HTR-8/SVneo (cell line): ENCODE results near the gene TPST1.

Source experiments
- DNase-seq: peaks from one replicate; pipeline ENCODE4 v3.0.0; 2011; ENCODE audit warnings: low spot score, mixed read lengths; ENCODE audit not compliant: insufficient read length
- FAIRE-seq: peaks from 2 replicates; lab custom pipeline; 2011; peaks lifted over from hg19 to GRCh38; lab: Jason Lieb, UNC

The TPST1 gene

GRCh38 chr7:66279912-66280311 lies 74.8 kb downstream of the TPST1 start:
- no peak for FAIRE-seq
- no peak for DNase-seq

- no peak for FAIRE-seq
- DNase-seq, result peak; percentile 46
Measured at GRCh38 chr7:66281678-66282590, 76.8 kb downstream of the TPST1 start.

GRCh38 chr7:66282591-66282935 lies 77.4 kb downstream of the TPST1 start:
- no peak for FAIRE-seq

GRCh38 chr7:66283003-66283920 lies 78.1 kb downstream of the TPST1 start:
- DNase-seq, result peak; percentile 23
- FAIRE-seq, result no peak

More at GRCh38 chr7:66282591-66282935, 77.4 kb downstream of the TPST1 start:
- no peak for DNase-seq

- FAIRE-seq, result no peak
Measured at GRCh38 chr7:66296001-66296521, 90.9 kb downstream of the TPST1 start.

GRCh38 chr7:66296557-66296956 lies 91.4 kb downstream of the TPST1 start:
- no peak for FAIRE-seq

More at GRCh38 chr7:66296001-66296521, 90.9 kb downstream of the TPST1 start:
- no peak for DNase-seq

GRCh38 chr7:66297579-66297978 lies 92.4 kb downstream of the TPST1 start:
- DNase-seq (no peak), FAIRE-seq (no peak)

More at GRCh38 chr7:66296557-66296956, 91.4 kb downstream of the TPST1 start:
- no peak for DNase-seq

- DNase-seq (no peak), FAIRE-seq (no peak)
Measured at GRCh38 chr7:66301249-66301648, 96.1 kb downstream of the TPST1 start.

GRCh38 chr7:66301737-66302136 lies 96.6 kb downstream of the TPST1 start:
- FAIRE-seq, result no peak
- DNase-seq, result no peak

GRCh38 chr7:66303454-66304155 lies 98.5 kb downstream of the TPST1 start:
- FAIRE-seq (no peak), DNase-seq (no peak)

GRCh38 chr7:66304536-66304935 lies 99.4 kb downstream of the TPST1 start:
- DNase-seq (no peak), FAIRE-seq (no peak)

GRCh38 chr7:66306243-66306642 lies 101.1 kb downstream of the TPST1 start:
- no peak for FAIRE-seq
- DNase-seq, result no peak

- FAIRE-seq (no peak), DNase-seq (no peak)
Measured at GRCh38 chr7:66307591-66308215, 102.6 kb downstream of the TPST1 start.

- no peak for FAIRE-seq
- no peak for DNase-seq
Measured at GRCh38 chr7:66308411-66308810, 103.3 kb downstream of the TPST1 start.

GRCh38 chr7:66310620-66311019 lies 105.5 kb downstream of the TPST1 start:
- FAIRE-seq, result no peak
- DNase-seq, result no peak

GRCh38 chr7:66313886-66314568 lies 108.9 kb downstream of the TPST1 start:
- FAIRE-seq, result no peak

GRCh38 chr7:66315192-66315591 lies 110.1 kb downstream of the TPST1 start:
- DNase-seq (no peak), FAIRE-seq (no peak)

More at GRCh38 chr7:66313886-66314568, 108.9 kb downstream of the TPST1 start:
- DNase-seq, result no peak

GRCh38 chr7:66319407-66319979 lies 114.4 kb downstream of the TPST1 start:
- no peak for DNase-seq
- FAIRE-seq, result no peak

GRCh38 chr7:66321283-66321682 lies 116.1 kb downstream of the TPST1 start:
- FAIRE-seq, result no peak
- DNase-seq, result no peak
